NCI-H1417 treated with DMSO at 0.1 percent for 48 hours (cell line): Measurements from ENCODE around the gene CHD2.
"Not testable (repeated sequence)": the region's sequence is repeated elsewhere in the genome, so short reads cannot be mapped to it uniquely, and the experiment has no call there.

Experiments
- DNase-seq: peaks from one replicate; lab custom pipeline; 2025; lab: John Stamatoyannopoulos, UW

The CHD2 gene

DNA sequence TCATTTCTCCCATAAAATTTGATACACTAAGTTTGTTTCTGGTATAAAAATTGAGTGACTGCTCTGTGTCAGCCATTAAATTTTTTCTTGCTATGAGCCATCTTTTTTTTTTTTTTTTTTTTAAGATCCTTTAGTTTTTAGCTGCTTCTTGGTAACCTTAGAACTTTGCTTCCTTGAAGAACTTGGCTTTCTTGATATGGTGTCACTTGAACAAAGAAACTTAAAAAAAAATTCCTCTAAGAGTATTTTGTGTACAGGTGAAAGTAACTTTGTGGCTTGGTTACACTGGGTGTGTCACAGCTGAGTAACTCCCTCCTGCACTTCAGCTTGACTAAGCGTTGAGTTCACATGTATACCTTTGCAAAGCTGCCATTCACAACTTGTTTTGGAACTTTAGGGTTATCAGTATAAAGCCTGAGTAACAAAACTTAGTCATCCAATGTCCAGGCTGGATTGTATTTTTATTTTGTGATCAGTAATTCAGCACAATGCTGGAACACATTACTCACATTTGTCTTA lies 6.5 kb downstream of the CHD2 start:
- no peak for DNase-seq

DNA sequence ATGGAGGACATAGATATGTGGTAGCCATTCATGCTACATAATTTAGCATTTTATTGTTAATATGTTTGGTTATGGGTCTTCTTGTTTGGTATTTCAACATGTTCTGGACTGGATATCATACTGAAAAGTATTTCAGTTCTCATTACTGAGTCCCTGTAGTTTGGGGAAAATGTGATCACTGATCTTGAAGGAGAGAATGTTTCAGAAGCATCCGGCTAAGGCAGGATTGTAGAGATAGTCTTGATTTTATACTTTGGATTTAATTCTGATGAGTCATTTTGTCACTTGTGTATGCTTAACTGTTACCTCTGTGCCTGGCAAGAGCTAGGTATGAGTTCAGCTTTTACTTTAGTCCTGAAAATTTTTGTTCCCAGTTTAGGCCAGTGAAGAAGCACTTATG lies 7.1 kb downstream of the CHD2 start:
- no peak for DNase-seq

DNA sequence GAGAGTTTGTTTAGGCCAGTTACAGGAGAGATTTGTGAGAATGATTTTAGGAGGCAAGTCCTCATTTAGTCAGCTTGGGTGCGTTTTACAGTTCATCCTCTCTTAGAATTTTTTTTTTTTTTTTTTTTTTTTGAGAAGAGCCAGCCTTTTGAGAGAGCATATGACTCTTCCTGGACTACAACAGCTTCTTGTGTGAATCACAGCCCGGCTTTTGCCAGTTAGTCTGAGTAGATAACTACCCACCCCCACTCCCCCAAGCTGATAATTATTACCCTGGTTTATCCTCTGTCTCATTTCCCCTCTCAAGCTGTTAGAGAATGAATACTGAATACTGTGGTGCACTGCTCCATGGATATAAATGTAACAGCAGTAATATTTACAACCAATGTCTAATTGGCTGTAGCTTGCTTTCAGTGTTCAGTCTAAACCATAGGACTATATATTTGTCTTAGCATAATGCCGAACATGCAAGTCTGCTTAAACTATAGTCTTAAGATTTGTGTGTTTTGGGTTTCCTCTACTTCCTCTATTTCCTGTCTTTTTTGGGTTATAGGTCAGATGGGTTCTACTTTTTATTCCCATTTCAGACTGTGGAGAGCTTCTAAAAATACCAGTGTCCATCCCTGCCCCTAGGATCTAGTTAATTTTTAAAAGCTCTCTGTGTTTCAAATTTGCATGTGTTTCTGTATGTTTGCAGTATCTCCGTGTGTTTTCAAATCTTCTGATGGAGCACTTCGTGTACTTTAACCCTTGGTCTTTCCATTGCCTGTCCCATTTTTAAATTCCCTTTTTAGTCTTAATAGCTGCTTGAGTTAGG lies 8.0 kb downstream of the CHD2 start:
- DNase-seq, result peak; percentile 40

DNA sequence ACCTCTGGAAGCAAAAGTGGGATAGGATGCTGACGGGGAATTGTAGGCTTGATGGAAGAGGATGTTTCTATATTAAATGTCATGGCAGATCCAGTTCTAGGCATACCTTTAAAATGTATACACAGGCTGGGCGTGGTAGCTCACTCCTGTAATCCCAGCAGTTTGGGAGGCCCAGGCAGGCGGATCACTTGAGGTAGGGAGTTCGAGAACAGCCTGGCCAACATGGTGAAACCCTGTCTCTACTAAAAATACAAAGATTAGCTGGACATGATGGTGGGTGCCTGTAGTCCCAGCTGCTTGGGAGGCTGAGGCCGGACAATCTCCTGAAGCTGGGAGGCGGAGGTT lies 8.6 kb downstream of the CHD2 start:
- DNase-seq, result no peak

DNA sequence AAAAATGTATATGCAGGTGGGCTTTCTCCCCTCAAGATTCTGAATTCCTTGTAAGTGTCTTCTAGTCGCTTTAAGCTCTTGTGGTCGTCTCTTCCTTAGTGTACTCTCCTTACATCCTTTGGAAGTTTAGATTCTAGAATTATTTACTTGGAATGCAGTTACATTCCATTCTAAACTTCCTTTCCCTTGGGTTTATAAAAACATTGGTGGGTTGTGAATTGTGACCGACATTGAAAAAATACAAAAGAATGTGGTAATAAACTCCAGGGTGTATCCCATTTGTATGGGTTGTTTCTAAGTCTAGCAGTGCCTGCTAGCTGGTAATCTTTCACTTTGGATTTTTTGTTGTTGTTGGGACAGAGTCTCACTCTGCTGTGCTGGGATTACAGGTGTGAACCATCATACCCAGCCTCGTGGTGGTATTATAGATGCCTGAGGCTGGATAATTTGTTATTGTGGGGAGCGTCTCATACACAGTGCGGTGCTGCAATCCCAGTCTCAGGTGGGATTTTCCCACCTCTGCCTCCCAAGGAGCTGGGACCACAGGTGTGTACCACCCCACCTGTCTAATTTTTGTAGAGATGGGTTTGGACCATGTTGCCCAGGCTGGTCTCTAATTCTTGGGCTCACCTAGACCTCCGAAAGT lies 9.1 kb downstream of the CHD2 start:
- no peak for DNase-seq

DNA sequence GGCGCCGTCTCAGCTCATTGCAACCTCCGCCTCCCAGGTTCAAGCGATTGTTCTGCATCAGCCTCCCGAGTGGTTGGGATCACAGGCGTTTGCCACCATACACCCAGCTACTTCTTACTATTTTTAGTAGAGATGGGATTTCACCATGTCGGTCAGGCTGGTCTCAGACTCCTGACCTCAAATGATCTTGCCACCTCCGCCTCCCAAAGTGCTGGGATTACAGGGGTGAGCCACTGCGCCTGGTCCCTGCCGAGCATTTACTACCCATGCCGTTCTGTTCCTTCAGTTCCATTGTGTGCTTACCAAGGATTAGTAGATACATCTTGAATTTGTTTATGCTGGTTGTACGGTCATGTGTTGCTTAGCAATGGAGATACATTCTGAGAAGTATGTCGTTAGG lies 10.3 kb downstream of the CHD2 start:
- DNase-seq, result no peak

DNA sequence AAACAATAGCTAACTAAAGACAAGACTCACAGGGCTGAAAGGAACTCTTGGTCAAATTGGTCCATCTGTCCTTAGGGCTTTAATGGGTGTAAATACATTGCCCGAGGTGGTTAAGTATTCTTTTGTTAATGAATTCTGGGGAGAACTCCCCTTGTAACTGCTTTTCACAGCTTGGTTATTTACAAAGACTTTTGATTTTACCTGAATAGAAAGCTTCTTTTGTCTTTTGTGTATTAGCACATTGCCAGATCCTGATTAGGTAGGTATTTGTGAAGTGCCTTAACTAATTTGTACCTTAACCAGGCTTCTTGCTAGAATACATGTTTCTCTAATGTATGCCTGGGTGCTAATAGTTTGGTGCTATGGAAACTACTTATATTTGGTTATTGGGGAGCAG lies 14.0 kb downstream of the CHD2 start:
- DNase-seq, result no peak

DNA sequence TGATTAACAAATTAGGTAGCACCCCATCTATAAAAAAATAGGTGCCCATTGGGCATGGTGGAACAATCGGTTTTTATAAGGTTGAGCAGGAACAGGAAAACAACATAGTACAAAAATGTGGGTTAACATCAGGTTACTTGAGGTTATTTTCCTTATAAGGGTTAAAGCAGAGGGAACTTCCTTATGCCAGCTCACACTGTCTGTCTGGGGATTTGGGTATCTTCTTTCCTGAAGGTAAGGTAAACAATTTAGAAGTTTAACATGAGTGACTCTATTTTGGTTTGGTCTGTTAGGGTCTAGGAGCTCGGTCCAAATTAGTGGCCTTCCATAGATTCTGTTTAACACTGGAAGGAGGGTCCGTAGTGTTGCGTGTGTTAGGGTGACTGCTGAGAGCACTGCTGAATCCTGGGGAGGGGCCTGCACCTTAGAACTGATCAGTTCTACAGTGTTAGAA lies 14.7 kb downstream of the CHD2 start:
- no peak for DNase-seq

DNA sequence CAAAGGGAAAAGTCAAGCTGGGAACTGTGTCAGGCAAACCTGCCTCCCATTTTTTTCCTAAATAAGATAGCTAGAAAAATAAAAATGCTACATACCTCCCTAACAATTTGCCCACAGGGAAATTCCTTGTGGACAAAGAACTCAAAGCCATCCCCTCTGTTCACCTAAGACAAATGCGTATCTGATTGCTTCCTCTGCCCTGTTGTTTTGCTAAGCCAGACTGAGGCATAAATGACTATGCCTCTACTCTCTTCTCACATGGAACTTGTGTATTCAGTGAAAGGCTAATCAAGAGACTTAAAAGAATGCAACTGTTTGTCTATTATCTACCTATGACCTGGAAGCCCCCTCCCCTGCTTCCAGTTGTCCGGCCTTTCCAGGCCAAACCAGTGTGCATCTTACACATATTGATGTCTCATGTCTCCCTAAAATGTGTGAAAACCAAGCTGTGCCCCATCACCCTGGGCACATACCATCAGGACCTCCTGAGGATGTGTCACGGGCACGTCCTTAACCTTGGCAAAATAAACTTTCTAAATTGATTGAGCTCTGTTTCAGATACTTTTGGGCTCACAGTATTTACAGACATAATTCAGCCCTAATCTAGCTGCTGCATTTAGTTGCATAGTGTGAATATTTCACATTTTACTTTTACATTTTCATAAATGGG lies 15.8 kb downstream of the CHD2 start:
- no peak for DNase-seq

DNA sequence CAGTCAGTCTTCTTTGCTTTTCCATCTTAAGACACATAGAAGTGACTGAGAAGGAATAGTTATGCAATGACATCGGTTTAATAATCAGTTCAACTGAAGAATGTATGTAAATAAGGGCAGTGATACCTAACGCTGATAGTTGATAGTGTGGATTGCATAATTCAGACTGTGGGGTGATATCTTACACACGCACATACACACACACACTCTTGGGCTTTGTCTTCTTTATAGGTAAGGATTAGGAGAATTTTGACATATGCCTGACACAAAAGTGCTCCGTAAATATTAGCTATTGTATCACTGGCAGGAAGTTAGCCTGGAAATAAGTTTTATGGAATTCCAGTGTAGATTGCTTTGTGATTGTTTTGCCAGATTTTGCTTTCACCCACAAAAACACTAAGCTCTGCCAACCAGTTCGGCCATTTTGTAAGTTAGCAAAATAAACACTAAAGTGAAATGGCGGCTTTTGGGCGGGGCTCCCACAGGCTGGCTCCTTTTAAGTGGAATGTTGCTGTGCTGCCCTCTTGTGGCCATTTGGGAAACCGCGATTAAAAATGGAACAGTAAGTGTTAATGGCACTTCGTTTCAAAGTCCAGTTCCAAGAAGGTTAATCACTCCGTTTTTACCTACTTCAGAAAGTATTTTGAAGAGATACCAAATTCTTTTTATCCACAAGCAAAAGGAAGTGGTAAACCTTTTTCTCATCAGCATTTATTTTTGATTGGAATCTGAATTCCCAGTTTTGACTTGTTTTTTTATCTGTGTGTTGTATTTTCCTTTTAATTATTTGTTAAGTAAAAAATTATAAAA lies 17.7 kb downstream of the CHD2 start:
- peak; percentile 90 for DNase-seq

DNA sequence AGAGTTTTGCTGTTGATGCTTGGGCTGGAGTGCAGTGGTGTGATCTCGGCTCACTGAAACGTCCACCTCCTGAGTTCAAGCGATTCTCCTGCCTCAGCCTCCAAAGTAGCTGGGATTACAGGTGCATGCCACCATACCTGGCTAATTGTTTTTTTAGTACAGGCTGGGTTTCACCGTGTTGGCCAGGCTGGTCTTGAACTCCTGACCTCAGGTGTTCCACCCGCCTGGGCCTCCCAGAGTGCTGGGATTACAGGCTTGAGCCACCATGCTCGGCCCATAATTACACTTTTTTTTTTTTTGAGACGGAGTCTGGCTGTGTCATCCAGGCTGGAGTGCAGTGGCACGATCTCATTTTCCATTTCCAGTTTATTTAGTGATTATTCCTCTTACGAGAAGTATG lies 18.8 kb downstream of the CHD2 start:
- DNase-seq, result not testable (repeated sequence)

DNA sequence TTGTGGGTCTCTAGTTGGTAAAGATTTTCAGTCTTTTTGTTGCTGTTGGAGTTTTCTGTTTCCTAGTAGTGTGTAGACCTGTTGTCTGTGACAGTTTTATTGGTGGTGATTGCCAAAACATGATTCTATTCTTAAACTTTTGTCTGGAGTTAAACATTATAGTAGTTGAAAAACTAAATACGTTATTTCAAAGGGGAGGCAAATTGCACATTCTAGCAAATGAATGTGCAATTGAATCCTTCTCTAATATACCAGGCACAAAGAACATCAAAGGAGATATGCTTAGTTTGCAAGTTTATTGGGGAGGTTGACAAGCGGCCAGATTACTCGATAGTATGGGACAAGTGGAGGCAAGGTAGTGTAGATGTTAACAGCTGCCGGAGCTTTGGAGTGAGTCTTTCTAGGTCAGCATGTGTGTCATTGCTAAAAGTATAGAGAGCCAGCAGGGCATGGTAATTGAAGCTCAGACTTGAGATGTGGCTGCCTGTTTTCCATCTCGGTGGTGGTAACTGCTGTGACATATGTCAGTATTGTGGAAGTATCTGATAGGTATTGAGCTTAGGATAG lies 20.6 kb downstream of the CHD2 start:
- DNase-seq, result no peak

DNA sequence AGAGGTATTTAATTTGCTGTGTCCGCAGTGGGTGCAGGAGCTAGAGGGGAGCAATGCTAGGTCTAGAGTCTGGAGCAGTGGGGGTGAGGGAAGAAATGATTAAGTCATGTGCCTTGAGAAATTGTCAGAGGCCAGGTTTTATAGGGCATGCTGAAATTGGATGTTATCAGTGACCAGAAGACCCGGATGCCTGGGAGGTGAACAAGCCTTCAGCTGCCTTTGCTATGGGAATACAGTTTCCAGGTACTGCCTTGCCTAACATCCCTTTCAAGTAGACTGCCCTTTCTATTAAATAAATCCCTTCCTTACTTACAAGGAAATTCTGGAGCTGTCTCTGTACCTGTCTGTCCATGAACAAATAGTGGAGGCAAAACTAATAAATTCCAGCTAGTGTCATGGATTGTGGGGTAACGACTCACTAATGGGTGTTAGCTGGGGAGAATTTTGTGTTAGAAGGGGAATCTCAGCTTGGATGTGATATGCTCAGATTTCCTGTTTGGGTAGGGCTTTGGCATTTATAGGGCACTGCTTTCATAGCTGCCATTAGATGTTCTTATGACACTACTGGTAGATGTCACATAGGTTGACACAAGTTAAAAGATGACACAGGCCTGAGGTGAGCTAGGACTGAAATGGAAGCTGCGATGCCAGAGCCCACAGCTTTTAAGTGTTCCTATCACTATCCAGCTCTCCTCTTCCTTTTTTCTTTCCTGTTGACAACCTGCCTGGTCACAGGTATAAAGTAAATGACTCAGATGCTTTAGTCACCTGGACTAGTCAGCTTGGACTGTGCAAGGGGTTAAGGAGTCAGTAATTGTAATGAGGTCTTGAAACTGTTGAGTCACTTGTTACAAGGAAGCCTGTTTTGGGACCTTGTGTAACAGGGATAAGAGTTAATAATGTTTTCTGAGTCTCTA lies 21.3 kb downstream of the CHD2 start:
- DNase-seq, result no peak

DNA sequence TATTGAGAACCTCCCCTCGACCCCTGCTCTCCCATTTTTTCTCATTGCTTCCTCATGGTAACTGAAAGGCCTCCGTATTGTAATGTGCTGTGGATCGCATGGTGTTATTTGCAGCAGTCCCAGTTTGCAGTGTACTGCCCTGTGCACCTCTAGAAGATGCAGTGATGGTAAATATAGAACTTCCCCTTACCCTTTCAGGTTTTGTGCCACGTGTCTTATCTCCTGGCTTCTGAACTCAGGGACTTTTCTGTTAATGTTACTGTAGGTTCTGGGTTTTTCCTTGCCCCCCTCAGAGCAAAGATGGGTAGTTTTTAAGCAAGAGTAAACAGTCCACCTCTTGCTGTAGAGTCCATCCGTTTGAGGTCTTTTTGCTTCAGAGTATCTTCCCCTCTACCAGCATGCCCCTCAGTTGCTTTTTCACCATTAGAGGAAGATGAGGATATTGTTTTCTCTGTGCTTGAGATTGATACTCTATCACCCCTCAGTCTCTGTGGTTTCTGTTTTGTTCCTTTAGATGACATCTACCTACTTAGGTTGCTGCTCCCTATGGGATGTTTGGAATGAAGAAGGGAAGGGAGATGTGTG lies 22.4 kb downstream of the CHD2 start:
- no peak for DNase-seq

DNA sequence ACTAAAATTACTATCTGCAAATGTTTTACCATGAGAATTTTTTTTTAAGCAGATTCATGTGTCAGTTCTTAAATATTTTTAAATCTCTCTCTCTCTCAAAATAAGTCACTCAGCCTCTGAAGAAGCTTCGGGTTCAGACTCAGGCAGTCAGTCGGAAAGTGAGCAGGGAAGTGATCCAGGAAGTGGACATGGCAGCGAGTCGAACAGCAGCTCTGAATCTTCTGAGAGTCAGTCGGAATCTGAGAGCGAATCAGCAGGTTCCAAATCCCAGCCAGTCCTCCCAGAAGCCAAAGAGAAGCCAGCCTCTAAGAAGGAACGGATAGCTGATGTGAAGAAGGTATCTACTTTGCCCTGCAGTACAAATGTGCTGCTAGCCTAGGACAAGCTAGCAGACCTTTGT lies 24.1 kb downstream of the CHD2 start:
- DNase-seq, result no peak

DNA sequence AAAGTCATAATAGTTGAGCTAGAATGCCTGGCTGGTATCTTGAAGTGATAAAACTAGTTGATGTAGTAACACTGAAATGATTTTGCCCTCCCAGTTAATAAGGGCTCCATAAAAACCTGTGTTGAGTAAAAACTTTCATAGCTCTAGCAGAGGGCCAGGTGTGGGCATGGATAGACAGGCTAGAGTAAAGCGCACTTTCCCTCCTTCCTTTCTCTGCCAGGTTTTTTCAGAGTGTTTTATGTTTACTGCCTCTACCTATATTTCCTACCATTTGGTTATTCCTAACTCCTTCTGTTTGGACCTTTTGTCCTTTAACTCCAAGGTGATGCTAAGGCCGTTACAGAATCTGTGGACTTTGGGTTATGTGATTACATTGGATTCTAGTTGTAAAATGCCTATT lies 25.3 kb downstream of the CHD2 start:
- no peak for DNase-seq

DNA sequence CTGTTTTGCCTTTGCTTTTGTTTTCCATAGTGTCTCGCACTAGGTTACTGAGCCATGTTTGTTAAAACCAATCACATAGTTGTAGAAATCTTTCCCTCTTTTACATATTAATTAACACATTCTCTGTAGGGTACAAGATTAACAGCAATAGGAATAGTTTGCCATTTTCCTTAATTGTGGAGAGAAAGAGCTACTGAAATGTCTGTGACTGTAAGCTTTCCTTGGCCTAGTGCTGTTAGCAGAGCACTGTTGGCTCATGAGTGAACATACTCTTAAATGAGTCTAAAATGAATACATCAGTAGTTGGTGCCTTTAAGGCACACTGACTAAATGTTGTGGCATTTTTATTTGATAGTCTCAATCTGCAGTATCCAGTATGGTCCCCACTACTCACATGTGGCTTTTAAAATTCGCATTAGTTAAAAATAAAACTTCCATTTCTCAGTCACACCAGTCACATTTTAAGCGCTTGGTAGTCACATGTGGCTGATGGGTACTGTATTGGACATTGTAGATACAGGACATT lies 28.2 kb downstream of the CHD2 start:
- no peak for DNase-seq

DNA sequence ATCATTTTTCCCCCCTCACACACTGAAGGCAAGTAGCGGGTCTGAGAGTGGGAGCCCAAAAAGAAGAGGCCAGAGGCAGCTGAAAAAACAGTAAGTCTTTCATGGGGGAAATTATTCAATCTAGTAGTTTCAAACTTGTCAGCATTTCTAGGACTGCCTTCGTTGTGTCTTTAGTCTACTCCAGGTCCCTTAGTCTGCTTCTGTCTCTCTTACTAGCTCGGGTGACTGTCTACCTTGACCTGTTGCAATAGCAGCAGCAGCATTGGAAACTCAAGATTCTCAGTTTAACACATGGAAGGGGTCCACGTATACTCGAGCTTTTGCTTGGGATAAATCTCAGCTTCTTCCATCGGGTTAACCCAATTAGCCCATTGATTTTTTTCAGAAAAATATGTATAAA lies 28.9 kb downstream of the CHD2 start:
- DNase-seq, result no peak

DNA sequence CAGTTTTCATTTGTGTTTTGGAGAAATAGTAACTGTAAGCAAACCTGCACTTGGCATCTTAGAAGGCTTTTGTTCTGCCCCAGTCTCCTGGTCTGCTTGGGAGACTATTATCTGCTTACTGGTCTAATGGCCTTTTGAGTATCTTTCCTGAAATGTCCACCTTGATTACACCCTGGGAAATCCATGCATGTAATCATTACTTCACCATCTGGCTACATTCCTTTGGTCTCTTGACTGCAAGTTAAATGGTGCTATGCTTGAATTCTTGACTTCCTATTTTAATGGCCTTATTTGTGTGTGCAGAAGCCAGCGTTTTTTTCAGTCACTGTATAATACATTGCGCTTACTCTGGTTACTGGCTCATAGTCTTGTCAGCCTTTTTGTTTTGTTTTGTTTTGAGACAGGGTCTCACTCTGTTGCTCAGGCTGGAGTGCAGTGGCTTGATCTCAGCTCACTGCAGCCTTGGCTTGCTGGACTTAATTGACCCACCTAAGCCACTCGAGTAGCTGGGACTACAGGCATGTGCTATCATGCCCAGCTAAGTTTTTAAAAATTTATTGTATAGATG lies 30.0 kb downstream of the CHD2 start:
- no peak for DNase-seq

DNA sequence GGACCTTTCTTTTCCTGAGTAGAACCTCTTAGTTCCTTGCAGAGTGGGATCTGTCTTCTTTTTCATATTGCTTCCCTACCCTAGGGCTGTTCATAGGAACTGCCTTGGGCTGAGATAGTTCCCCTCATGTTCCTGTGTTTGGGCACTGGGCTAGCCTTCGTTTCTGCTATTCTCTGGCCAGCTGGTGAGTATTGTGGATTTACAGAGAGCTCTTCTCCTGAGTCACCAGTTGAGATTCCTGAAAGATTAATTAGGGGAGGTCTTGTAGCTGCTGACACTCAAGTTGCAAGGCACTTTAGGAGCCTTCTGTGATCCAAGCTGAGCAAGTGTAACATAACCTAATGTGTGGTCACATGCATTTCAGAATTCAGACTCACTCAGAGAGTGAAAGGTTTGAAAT lies 30.7 kb downstream of the CHD2 start:
- DNase-seq, result no peak
